HEK293 (cell line): ENCODE results near the gene CRYGN.

Experiments
- CTCF ChIA-PET: fragments of 350-600 bp; formaldehyde crosslinking; extraction: SDS; loops from one replicate; lab custom pipeline; 2021; ENCODE audit warnings: antibody characterized with exemption; lab: Yijun Ruan, JAX
- POLR2A ChIA-PET: fragments of 300-600 bp; formaldehyde crosslinking; extraction: SDS; loops from one replicate; lab custom pipeline; 2020; ENCODE audit warnings: antibody characterized with exemption, inconsistent platforms; lab: Yijun Ruan, JAX
- H3K27ac ChIP-seq: fragments of 200-500 bp; sonication (Bioruptor generic); 2 replicates; pipeline ENCODE4 v1.5.1; 2014; ENCODE audit warnings: low read depth, low read length, control low read depth, inconsistent platforms; ENCODE audit errors: extremely low read depth
- H3K36me3 ChIP-seq, 2 experiments: fragments of 200-500 bp in 1 of 2; sonication (Bioruptor generic) in 1 of 2; 1 replicate in 1 of 2; 2 replicates in 1 of 2; pipeline ENCODE4 v1.5.1; 2014 to 2017; ENCODE audit warnings: inconsistent platforms in 2 of 2, low read length in 2 of 2; ENCODE audit not compliant: control insufficient read depth in 2 of 2, insufficient read depth in 1 of 2
- H3K4me1 ChIP-seq: fragments of 200-500 bp; sonication (Bioruptor generic); 2 replicates; pipeline ENCODE4 v1.5.1; 2014; ENCODE audit warnings: mild to moderate bottlenecking, low read length, inconsistent platforms; ENCODE audit not compliant: control insufficient read depth, insufficient read depth
- H3K4me3 ChIP-seq: 2 replicates; pipeline ENCODE4 v1.5.1; 2011; ENCODE audit warnings: low read depth, mild to moderate bottlenecking, control low read depth, low read length, moderate library complexity
- H3K9me3 ChIP-seq: fragments of 200-500 bp; sonication (Bioruptor generic); 2 replicates; pipeline ENCODE4 v1.5.1; 2014; ENCODE audit warnings: low read depth, low read length, inconsistent platforms; ENCODE audit not compliant: control insufficient read depth, insufficient read depth
- BCL11B ChIP-seq: fragments of 450-650 bp; formaldehyde crosslinking; IDR thresholded peaks from 2 replicates; pipeline ENCODE4 v1.5.1; 2016; ENCODE audit warnings: low read depth, missing biosample characterization, missing genetic modification characterization
- EGR2 ChIP-seq: fragments of 450-650 bp; formaldehyde crosslinking; IDR thresholded peaks from 2 replicates; pipeline ENCODE4 v1.5.1; 2016; ENCODE audit warnings: low read depth, missing biosample characterization, missing genetic modification characterization
- GLIS2 ChIP-seq: fragments of 450-650 bp; formaldehyde crosslinking; IDR thresholded peaks from 2 replicates; pipeline ENCODE4 v1.5.1; 2016; ENCODE audit warnings: missing biosample characterization, missing genetic modification characterization
- HIC1 ChIP-seq: fragments of 450-650 bp; formaldehyde crosslinking; IDR thresholded peaks from 2 replicates; pipeline ENCODE4 v1.5.1; 2016; ENCODE audit warnings: missing biosample characterization, missing genetic modification characterization
- IKZF3 ChIP-seq: fragments of 450-650 bp; IDR thresholded peaks from 2 replicates; pipeline ENCODE4 v1.5.0; 2018; ENCODE audit warnings: missing biosample characterization, mild to moderate bottlenecking, missing genetic modification characterization, moderate library complexity
- KLF1 ChIP-seq: fragments of 450-650 bp; formaldehyde crosslinking; IDR thresholded peaks from 2 replicates; pipeline ENCODE4 v1.5.1; 2016; ENCODE audit warnings: missing biosample characterization, missing genetic modification characterization
- KLF7 ChIP-seq: fragments of 450-650 bp; formaldehyde crosslinking; IDR thresholded peaks from 2 replicates; pipeline ENCODE4 v1.5.1; 2016; ENCODE audit warnings: missing biosample characterization, missing genetic modification characterization, borderline replicate concordance
- PRDM1 ChIP-seq: fragments of 450-650 bp; formaldehyde crosslinking; IDR thresholded peaks from 2 replicates; pipeline ENCODE4; 2016; ENCODE audit warnings: missing biosample characterization, missing genetic modification characterization
- SCRT2 ChIP-seq: fragments of 450-650 bp; formaldehyde crosslinking; IDR thresholded peaks from 2 replicates; pipeline ENCODE4 v1.5.1; 2016; ENCODE audit warnings: missing biosample characterization, missing genetic modification characterization
- SP3 ChIP-seq: fragments of 450-650 bp; formaldehyde crosslinking; IDR thresholded peaks from 2 replicates; pipeline ENCODE4 v1.5.1; 2016; ENCODE audit warnings: missing biosample characterization, missing genetic modification characterization
- WT1 ChIP-seq: fragments of 450-650 bp; formaldehyde crosslinking; IDR thresholded peaks from 2 replicates; pipeline ENCODE4 v1.5.1; 2016; ENCODE audit warnings: missing biosample characterization, missing genetic modification characterization
- ZBTB17 ChIP-seq: fragments of 450-650 bp; formaldehyde crosslinking; IDR thresholded peaks from 2 replicates; pipeline ENCODE4 v1.5.1; 2016; ENCODE audit warnings: missing biosample characterization, missing genetic modification characterization
- ZBTB20 ChIP-seq: fragments of 450-650 bp; formaldehyde crosslinking; IDR thresholded peaks from 2 replicates; pipeline ENCODE4 v1.5.1; 2016; ENCODE audit warnings: missing biosample characterization, missing genetic modification characterization
- ZFHX2 ChIP-seq: fragments of 450-650 bp; formaldehyde crosslinking; conservative IDR thresholded peaks from 2 replicates; pipeline ENCODE4 v1.5.1; 2016; ENCODE audit warnings: missing biosample characterization, missing genetic modification characterization
- ZNF155 ChIP-seq: fragments of 450-650 bp; formaldehyde crosslinking; IDR thresholded peaks from 2 replicates; pipeline ENCODE4 v1.5.1; 2016; ENCODE audit warnings: missing biosample characterization, missing genetic modification characterization
- ZNF169 ChIP-seq: fragments of 450-650 bp; formaldehyde crosslinking; IDR thresholded peaks from 2 replicates; pipeline ENCODE4 v1.5.1; 2016; ENCODE audit warnings: missing biosample characterization, missing genetic modification characterization
- ZNF248 ChIP-seq: fragments of 450-650 bp; formaldehyde crosslinking; IDR thresholded peaks from 2 replicates; pipeline ENCODE4 v1.5.1; 2017; ENCODE audit warnings: missing biosample characterization, missing genetic modification characterization
- TF ChIP-seq, protein P1 (sequence below): fragments of 450-650 bp; formaldehyde crosslinking; optimal IDR thresholded peaks from 2 replicates; pipeline ENCODE3; 2016; ENCODE audit warnings: missing biosample characterization, mild to moderate bottlenecking, missing genetic modification characterization

The CRYGN gene

GRCh38 chr7:151410405-151411390 is 29.2 kb downstream of the CRYGN start (continued):
- TF ChIP-seq ZNF169 (tag by site-specific recombination), result no peak
- TF ChIP-seq ZNF155 (tag by site-specific recombination), result no peak
- TF ChIP-seq, protein P1, sequence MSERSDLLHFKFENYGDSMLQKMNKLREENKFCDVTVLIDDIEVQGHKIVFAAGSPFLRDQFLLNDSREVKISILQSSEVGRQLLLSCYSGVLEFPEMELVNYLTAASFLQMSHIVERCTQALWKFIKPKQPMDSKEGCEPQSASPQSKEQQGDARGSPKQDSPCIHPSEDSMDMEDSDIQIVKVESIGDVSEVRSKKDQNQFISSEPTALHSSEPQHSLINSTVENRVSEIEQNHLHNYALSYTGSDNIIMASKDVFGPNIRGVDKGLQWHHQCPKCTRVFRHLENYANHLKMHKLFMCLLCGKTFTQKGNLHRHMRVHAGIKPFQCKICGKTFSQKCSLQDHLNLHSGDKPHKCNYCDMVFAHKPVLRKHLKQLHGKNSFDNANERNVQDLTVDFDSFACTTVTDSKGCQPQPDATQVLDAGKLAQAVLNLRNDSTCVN, result peak; percentile 51
- TF ChIP-seq IKZF3 (tag by site-specific recombination), result peak; percentile 77
- no peak for TF ChIP-seq BCL11B (tag by site-specific recombination)
- no peak for TF ChIP-seq EGR2 (tag by site-specific recombination)
- TF ChIP-seq ZBTB17 (tag by site-specific recombination), result peak; percentile 51; the same call in 1 of the 2 replicates
- peak; percentile 7; the same call in 1 of the 2 replicates for TF ChIP-seq ZBTB20
- TF ChIP-seq GLIS2, result peak; percentile 91
- TF ChIP-seq PRDM1, result no peak
- no peak for TF ChIP-seq ZNF248 (tag by site-specific recombination)
- TF ChIP-seq HIC1, result no peak
- TF ChIP-seq WT1 (tag by site-specific recombination), result 0 out of 2 replicates have a peak, but pooled peaks have one; percentile 32

DNA sequence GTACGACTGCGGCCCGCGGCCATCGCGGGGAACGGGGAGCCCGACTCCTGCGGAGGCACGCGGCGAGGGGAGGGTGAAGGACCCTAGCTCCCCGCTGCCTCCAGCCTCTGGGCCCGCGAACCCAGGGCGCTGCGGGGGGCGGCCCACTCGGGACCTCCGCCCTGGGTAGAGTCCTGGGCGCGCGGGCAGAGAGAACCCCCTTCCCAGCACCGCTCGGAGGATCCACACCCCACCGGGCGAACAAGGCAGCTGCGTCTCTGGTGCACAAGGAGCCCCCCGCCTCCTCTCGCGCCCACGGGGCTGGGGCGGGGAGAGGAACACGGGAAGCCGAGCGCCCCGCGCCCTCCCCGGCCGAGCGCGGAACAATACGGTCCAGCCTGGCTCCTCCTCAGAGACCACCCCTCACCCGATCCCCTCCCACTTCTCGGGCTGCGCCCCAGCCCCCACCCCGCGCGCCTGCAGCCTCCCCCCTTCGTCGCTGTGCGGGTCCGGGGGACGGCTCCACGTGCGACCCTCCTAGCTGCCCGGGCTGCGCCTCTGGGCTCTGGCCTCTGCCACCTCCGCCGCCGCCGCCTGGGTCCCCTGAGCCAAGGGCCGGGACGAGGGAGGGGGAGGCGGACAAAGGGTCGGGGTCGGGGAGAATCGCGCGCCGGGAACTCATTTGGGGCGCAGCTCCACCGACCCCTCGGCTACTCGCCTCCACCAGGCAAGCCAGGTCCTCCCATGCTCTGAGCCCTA is 30.1 kb downstream of the CRYGN start, which contains the start of gene WDR86:
WDR86 (minus strand) TSS at position 372 of the 738 bp plus-strand sequence. CDS start 449 bp downstream, outside the sequence.
- Histone ChIP-seq H3K4me3 (peak within 1 kb of the TSS; percentile 56), H3K4me1 (no peaks in the 10 kb centered on the region), H3K9me3 (no peaks in the 10 kb centered on the region), H3K36me3 (no peaks in the 10 kb centered on the region), H3K27ac (peak within 1 kb of the TSS; percentile 63; the same call in 1 of the 2 replicates)
- TF ChIP-seq SP3 (tag by site-specific recombination), result no peak; the same call in none of the 2 replicates
- TF ChIP-seq ZFHX2, result peak; percentile 50
- peak; percentile 32; the same call in 1 of the 2 replicates for TF ChIP-seq EGR2 (tag by site-specific recombination)
- ChIA-PET CTCF (interaction anchor here (0.7 to 1.8 kb wide), 2 partner anchors 41 to 61 kb away, joined by 3 to 5 read pairs; no protein-coding TSS in a partner anchor), POLR2A (no interaction called here)

DNA sequence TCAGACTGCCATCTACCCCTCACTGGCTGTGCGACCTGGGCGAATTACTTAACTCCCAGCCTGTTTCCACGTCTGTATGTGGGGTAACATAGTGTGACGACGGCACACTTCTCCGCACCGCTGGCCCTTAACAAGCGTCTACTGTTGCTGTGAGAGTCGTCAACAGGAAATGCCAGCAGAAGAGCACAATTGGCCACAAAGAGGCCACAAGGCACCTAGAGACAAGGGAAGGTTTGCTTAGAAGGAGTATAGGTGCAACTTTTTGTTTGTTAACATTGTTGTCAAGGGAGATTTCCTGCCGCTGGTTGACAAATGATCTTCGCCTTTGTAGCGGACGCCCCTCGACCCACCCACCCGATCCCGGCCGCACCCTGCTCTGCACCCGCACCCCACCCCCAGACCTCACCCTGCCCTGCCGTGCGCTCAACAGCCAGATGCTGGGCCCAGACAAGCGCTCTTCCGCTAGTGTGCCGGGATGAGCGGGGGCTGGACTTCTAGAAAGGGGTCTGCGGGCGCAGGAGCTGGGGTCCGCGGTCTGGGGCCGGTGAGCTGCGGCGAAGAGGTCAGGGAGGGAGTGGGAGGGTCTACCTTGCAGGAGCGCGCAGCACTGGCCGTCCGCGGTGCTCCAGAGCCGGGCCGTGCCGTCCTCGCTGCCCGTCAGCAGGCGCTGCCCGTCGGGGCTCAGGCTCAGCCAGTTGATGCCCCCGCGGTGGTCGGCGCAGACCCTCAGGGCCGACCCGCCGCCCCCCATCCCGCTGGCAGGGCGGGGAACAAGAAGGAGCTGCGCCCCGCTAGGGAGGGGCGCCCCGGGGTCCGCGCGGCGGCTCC is 30.9 kb downstream of the CRYGN start:
- POLR2A ChIA-PET, result no interaction called here
- no peaks in the 10 kb centered on the region for H3K4me1 ChIP-seq
- no peak overlapping the region; the same call in 1 of the 2 replicates for H3K4me3 ChIP-seq

More for the DNA sequence above, 30.9 kb downstream of the CRYGN start:
- Histone ChIP-seq H3K36me3 (no peaks in the 10 kb centered on the region), H3K9me3 (no peaks in the 10 kb centered on the region), H3K27ac (peak overlapping the region; percentile 11; the same call in 1 of the 2 replicates)
- CTCF ChIA-PET, result interaction anchor here (0.6 to 0.7 kb wide), 2 partner anchors 62 to 351 kb away, joined by 3 read pairs; no protein-coding TSS in a partner anchor
- TF ChIP-seq KLF1 (tag by site-specific recombination), result 0 out of 2 replicates have a peak, but pooled peaks have one; percentile 29
- peak; percentile 17; the same call in 1 of the 2 replicates for TF ChIP-seq SCRT2
- no peak for TF ChIP-seq KLF7 (tag by site-specific recombination)
